BE2C (cell line): ENCODE measurements around the gene OPA3.
A peak's percentile ranks its signal among the peaks of the same experiment; 100 is the strongest.

Experiments used
- DNase-seq: peaks from one replicate; pipeline ENCODE4 v3.0.0-alpha.2; 2020
- H3K27me3 ChIP-seq: fragments of 250-450 bp; sonication (Bioruptor Pico); 2 replicates; pipeline ENCODE4 v1.5.1; 2020; ENCODE audit warnings: mild to moderate bottlenecking
- H3K36me3 ChIP-seq: fragments of 250-450 bp; sonication (Bioruptor Pico); 2 replicates; pipeline ENCODE4 v1.5.1; 2020; ENCODE audit warnings: mild to moderate bottlenecking
- H3K4me1 ChIP-seq: fragments of 250-450 bp; sonication (Bioruptor Pico); 2 replicates; pipeline ENCODE4 v1.5.1; 2020
- H3K4me3 ChIP-seq: 2 replicates; pipeline ENCODE4 v1.5.1; 2011; ENCODE audit warnings: low read depth, low read length
- H3K9me3 ChIP-seq: fragments of 250-450 bp; sonication (Bioruptor Pico); 2 replicates; pipeline ENCODE4 v1.5.1; 2020
- CTCF ChIP-seq: IDR thresholded peaks from 2 replicates; pipeline ENCODE4 v1.5.1; 2012; ENCODE audit warnings: mild to moderate bottlenecking, low read depth, low read length

The OPA3 gene

GRCh38 chr19:45547965-45548609, 36.5 kb downstream of the OPA3 start:
- Histone ChIP-seq H3K36me3 (no peaks in the 10 kb centered on the region), H3K4me3 (no peak overlapping the region), H3K4me1 (no peaks in the 10 kb centered on the region), H3K9me3 (no peaks in the 10 kb centered on the region), H3K27me3 (no peaks in the 10 kb centered on the region)
- TF ChIP-seq CTCF, result no peak
- no peak for DNase-seq

- TF ChIP-seq CTCF, result no peak
- Histone ChIP-seq H3K9me3 (no peaks in the 10 kb centered on the region), H3K4me1 (no peaks in the 10 kb centered on the region), H3K36me3 (no peaks in the 10 kb centered on the region), H3K27me3 (no peaks in the 10 kb centered on the region), H3K4me3 (no peak overlapping the region)
- no peak for DNase-seq
These were observed 37.3 kb downstream of the OPA3 start for GRCh38 chr19:45547211-45547770.

GRCh38 chr19:45542234-45542668, 42.4 kb downstream of the OPA3 start:
- TF ChIP-seq CTCF, result no peak

GRCh38 chr19:45539459-45539858, 45.1 kb downstream of the OPA3 start:
- Histone ChIP-seq H3K36me3 (no peaks in the 10 kb centered on the region), H3K4me3 (no peak overlapping the region), H3K9me3 (no peaks in the 10 kb centered on the region), H3K4me1 (no peaks in the 10 kb centered on the region), H3K27me3 (no peaks in the 10 kb centered on the region)
- no peak for TF ChIP-seq CTCF
- no peak for DNase-seq

More at GRCh38 chr19:45542234-45542668, 42.4 kb downstream of the OPA3 start:
- Histone ChIP-seq H3K36me3 (no peaks in the 10 kb centered on the region), H3K9me3 (no peaks in the 10 kb centered on the region), H3K4me3 (no peak overlapping the region), H3K4me1 (no peaks in the 10 kb centered on the region), H3K27me3 (no peaks in the 10 kb centered on the region)
- no peak for DNase-seq

GRCh38 chr19:45531349-45531748, 53.3 kb downstream of the OPA3 start:
- DNase-seq, result no peak
- peaks cover 13% of the 10 kb centered on the region for H3K27me3 ChIP-seq
- H3K36me3 ChIP-seq, result no peaks in the 10 kb centered on the region
- no peak for TF ChIP-seq CTCF
- 0 out of 2 replicates have a peak, but pooled peaks cover 2% of the 10 kb centered on the region for H3K9me3 ChIP-seq
- H3K4me1 ChIP-seq, result no peaks in the 10 kb centered on the region
- H3K4me3 ChIP-seq, result no peak overlapping the region

- Histone ChIP-seq H3K27me3 (peaks cover 13% of the 10 kb centered on the region), H3K9me3 (0 out of 2 replicates have a peak, but pooled peaks cover 2% of the 10 kb centered on the region), H3K36me3 (peaks cover 9% of the 10 kb centered on the region), H3K4me3 (peak overlapping the region; percentile 33), H3K4me1 (no peaks in the 10 kb centered on the region)
- no peak for DNase-seq
- TF ChIP-seq CTCF, result no peak
These were observed 55.2 kb downstream of the OPA3 start for GRCh38 chr19:45529420-45529785.
